K562 (cell line): ENCODE results near the gene AKAP12. TPM values are rescaled to one million over a fixed set of nuclear protein-coding genes. Genes with fewer than 3 reads are reported as not detected.

ENCODE experiments used
- ATAC-seq: fragments of 200-7000 bp; cut with Tn5 transposase; 3 replicates; pipeline ENCODE4 v1.9.1; 2020; ENCODE audit warnings: moderate library complexity
- BruUV-seq: library from RNA; stranded (reverse); fragments of 400-500 nt; replicated peaks from 2 replicates; lab custom pipeline; 2021; lab: Mats Ljungman, UMichigan
- CTCF ChIA-PET: fragments of 300-600 bp; formaldehyde crosslinking; extraction: SDS; loops from one replicate; lab custom pipeline; 2021; ENCODE audit warnings: low intra/inter-chr PET ratio; lab: Yijun Ruan, JAX
- POLR2A ChIA-PET: fragments of 300-600, 350-650 bp; sonication (Branson Sonifier 250); formaldehyde crosslinking; extraction: SDS; loops from one replicate; lab custom pipeline; 2021; ENCODE audit warnings: antibody characterized with exemption, inconsistent platforms; lab: Yijun Ruan, JAX
- DNase-seq, 4 experiments: peaks; one replicate each; pipeline versions ENCODE4 v3.0.0 to v3.0.0-alpha.2; 2011 to 2018; ENCODE audit warnings: low spot score in 3 of 4, mixed read lengths in 3 of 4; ENCODE audit errors: extremely low read depth in 1 of 4
- FAIRE-seq: peaks from 2 replicates; lab custom pipeline; 2011; peaks lifted over from hg19 to GRCh38; lab: Jason Lieb, UNC
- H2AFZ ChIP-seq: 2 replicates; pipeline ENCODE4 v1.6.0; 2011; ENCODE audit warnings: low read depth, low read length, control low read depth, inconsistent platforms
- H3K27ac ChIP-seq: fragments of 200-600 bp; 3 replicates; pipeline ENCODE4 v1.8.0; 2011; ENCODE audit warnings: low read depth, mild to moderate bottlenecking, control low read depth, inconsistent platforms, low read length, moderate library complexity, mixed read lengths; ENCODE audit errors: extremely low read depth
- H3K27me3 ChIP-seq, 2 experiments: fragments of 300-600 bp in 1 of 2; 2 replicates in 1 of 2; 3 replicates in 1 of 2; pipeline versions ENCODE4 v1.6.0 to v1.8.0; 2011; ENCODE audit warnings: inconsistent platforms in 2 of 2, low read length in 2 of 2, mild to moderate bottlenecking in 1 of 2, mixed read lengths in 1 of 2, moderate library complexity in 1 of 2; ENCODE audit not compliant: control insufficient read depth in 2 of 2, insufficient read depth in 2 of 2
- H3K36me3 ChIP-seq: fragments of 300-600 bp; 3 replicates; pipeline ENCODE4 v1.8.0; 2011; ENCODE audit warnings: mild to moderate bottlenecking, low read length, inconsistent platforms; ENCODE audit not compliant: control insufficient read depth, insufficient read depth
- H3K4me1 ChIP-seq, 2 experiments: fragments of 200-600 bp in 1 of 2; replicated peaks in 1 of 2; 2 replicates in 1 of 2; 3 replicates in 1 of 2; pipeline versions ENCODE4 v1.5.1 to v1.8.0; 2011; ENCODE audit warnings: inconsistent platforms in 2 of 2, low read length in 2 of 2, mild to moderate bottlenecking in 1 of 2, mixed read lengths in 1 of 2, moderate library complexity in 1 of 2; ENCODE audit not compliant: control insufficient read depth in 2 of 2, insufficient read depth in 2 of 2
- H3K4me2 ChIP-seq: 2 replicates; pipeline ENCODE4 v1.6.1; 2011; ENCODE audit warnings: low read length, control low read depth, inconsistent platforms, mixed read lengths; ENCODE audit not compliant: insufficient read depth
- H3K4me3 ChIP-seq: fragments of 200-600 bp; sonication (generic), shearing (Covaris generic); 2 replicates; pipeline ENCODE4 v1.5.1; 2016; ENCODE audit warnings: control low read depth, inconsistent platforms
- H3K79me2 ChIP-seq: fragments of 200-600 bp; 3 replicates; pipeline ENCODE4 v1.8.0; 2011; ENCODE audit warnings: low read length, inconsistent platforms; ENCODE audit not compliant: control insufficient read depth, insufficient read depth
- H3K9ac ChIP-seq, 2 experiments: 2 replicates each; pipeline versions ENCODE4 v1.6.0 to v1.6.1; 2011; ENCODE audit warnings: low read depth in 2 of 2, low read length in 2 of 2, control low read depth in 1 of 2, inconsistent platforms in 1 of 2, mild to moderate bottlenecking in 1 of 2, mixed read lengths in 1 of 2; ENCODE audit not compliant: insufficient read depth in 1 of 2
- H3K9me1 ChIP-seq: one replicate; pipeline ENCODE4 v1.6.0; 2011; ENCODE audit warnings: inconsistent platforms, mild to moderate bottlenecking, low read length, moderate library complexity; ENCODE audit not compliant: control insufficient read depth, insufficient read depth
- H3K9me3 ChIP-seq: replicated peaks from 2 replicates; pipeline ENCODE4 v1.5.1; 2011; ENCODE audit warnings: low read depth, low read length, inconsistent platforms; ENCODE audit not compliant: control insufficient read depth, insufficient read depth
- H4K20me1 ChIP-seq: replicated peaks from 2 replicates; pipeline ENCODE4 v1.6.1; 2011; ENCODE audit warnings: low read length, inconsistent platforms, mixed read lengths; ENCODE audit not compliant: control insufficient read depth, insufficient read depth
- ARHGAP35 ChIP-seq: fragments of 450-650 bp; IDR thresholded peaks from 2 replicates; pipeline ENCODE4 v1.6.1; 2018; ENCODE audit not compliant: partially characterized antibody
- ARID1B ChIP-seq: fragments of 450-650 bp; IDR thresholded peaks from 2 replicates; pipeline ENCODE4 v1.6.1; 2016; ENCODE audit warnings: antibody characterized with exemption, mild to moderate bottlenecking, inconsistent platforms
- EP400 ChIP-seq: fragments of 450-650 bp; IDR thresholded peaks from 2 replicates; pipeline ENCODE4 v1.6.1; 2017; ENCODE audit warnings: antibody characterized with exemption, mild to moderate bottlenecking, moderate library complexity
- KLF16 ChIP-seq: IDR thresholded peaks from 2 replicates; pipeline ENCODE4 v1.6.1; 2016; ENCODE audit warnings: antibody characterized with exemption
- MYC ChIP-seq, 2 experiments: fragments of 250-450 bp in 1 of 2; sonication (Bioruptor Pico) in 1 of 2; IDR thresholded peaks; 2 replicates each; pipeline versions ENCODE4 v1.5.1 to v1.6.1; 2012 to 2021; ENCODE audit warnings: low read depth in 2 of 2, borderline replicate concordance in 1 of 2, improper control_type of control experiment in 1 of 2, low read length in 1 of 2, mild to moderate bottlenecking in 1 of 2, moderate library complexity in 1 of 2
- NR2C1 ChIP-seq, 2 experiments: fragments of 450-650 bp; IDR thresholded peaks; 2 replicates each; pipeline ENCODE4 v1.6.1; 2017; ENCODE audit warnings: mild to moderate bottlenecking in 2 of 2, antibody characterized with exemption in 1 of 2, inconsistent platforms in 1 of 2, missing compliant biosample characterization in 1 of 2, missing genetic modification characterization in 1 of 2
- TCF3 ChIP-seq: sonication (generic); formaldehyde crosslinking; IDR thresholded peaks from 2 replicates; pipeline ENCODE4 v1.4.0; 2020; ENCODE audit warnings: mild to moderate bottlenecking, missing genetic modification reagents
- WGBS: fragments of 100-300 bp; shearing (Covaris generic); methylation state at CpG from one replicate; pipeline ENCODE4 v1.1.6; 2016; ENCODE audit warnings: low coverage, mixed read lengths; ENCODE audit not compliant: insufficient coverage; ENCODE audit errors: missing lambda C conversion rate; 5-methylcytosine and 5-hydroxymethylcytosine counted together
- in situ Hi-C: fragments of 300-500 bp; cut with MboI; formaldehyde crosslinking; loops from 4 replicates; pipeline ENCODE4 v1.15.0; 2018; ENCODE audit warnings: inconsistent platforms, mixed read lengths
- intact Hi-C: fragments of 100-400 bp; cut with micrococcal nuclease; formaldehyde crosslinking; loops from 2 replicates; pipeline ENCODE4 v1.14.2; 2022
- polyA plus RNA-seq, 8 experiments: library from polyadenylated mRNA; depleted of rRNA in 4 of 8; stranded (reverse) in 5 of 8; unstranded in 3 of 8; fragments of >200 nt; fragmentation: Nextera tagmentation in 2 of 8; fragmentation: Illumina TruSeq in 1 of 8; extraction: Ambion mirVana in 2 of 8; extraction: Trizol in 1 of 8; gene quantifications; 2 replicates each; pipeline versions ENCODE4 v1.2.1 to v1.2.3, GENCODE V29; 2011 to 2014; ENCODE audit warnings: inconsistent platforms in 1 of 8, missing spikeins in 1 of 8
- total RNA-seq, 7 experiments: library from RNA; depleted of rRNA in 6 of 7; stranded (reverse); fragments of >200 nt in 6 of 7; fragmentation: Illumina TruSeq in 2 of 7; extraction: Trizol in 2 of 7; gene quantifications; 2 replicates each; pipeline versions ENCODE4 v1.2.1 to v1.2.3, GENCODE V29; 2011 to 2021; ENCODE audit warnings: low replicate concordance in 1 of 7
- TF ChIP-seq, protein P1 (sequence below), 2 experiments: fragments of 450-650 bp; conservative IDR thresholded peaks; 2 replicates each; pipeline ENCODE4 v1.6.1; 2017; ENCODE audit warnings: mild to moderate bottlenecking in 2 of 2, moderate library complexity in 2 of 2
- TF ChIP-seq, protein P2 (sequence below): fragments of 450-650 bp; IDR thresholded peaks from 2 replicates; pipeline ENCODE4 v1.6.1; 2016
- TF ChIP-seq, protein P3 (sequence below): sonication (generic); formaldehyde crosslinking; IDR thresholded peaks from 2 replicates; pipeline ENCODE4 v1.8.1; 2022; ENCODE audit warnings: missing genetic modification reagents

AKAP12 gene
- total and polyA plus RNA-seq, 9 of the 15 experiments (the other 6 are each of a cell fraction or from before 2014, with no cell fraction given) = 0.08 to 2.0 (median 0.62) TPM

DNA sequence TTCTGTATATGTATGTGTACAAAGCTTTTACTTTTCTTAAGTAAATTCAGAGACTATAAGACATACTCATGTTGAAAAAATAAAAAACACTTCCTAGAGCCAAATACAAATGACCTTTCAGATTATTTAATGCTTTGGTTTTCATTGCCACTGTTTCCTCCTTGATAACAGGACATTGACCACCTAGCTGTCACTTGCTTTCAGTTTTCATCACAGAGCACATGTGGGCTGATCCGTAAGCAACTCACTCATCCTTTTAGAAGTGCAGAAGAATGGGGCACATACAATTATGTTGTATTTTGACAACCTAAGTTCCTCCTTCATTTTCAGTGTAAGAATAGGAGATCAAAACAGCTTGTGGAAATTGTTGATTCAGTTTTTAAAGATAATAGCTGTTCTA lies 145.4 kb downstream of the AKAP12 start:
- Histone ChIP-seq H3K4me1 (peaks cover 8 to 23% of the 10 kb centered on the region in 2 experiments; a peak in 4 of 5 replicates), H3K9ac (peak overlapping the region in 1 of 2 experiments; percentile 1; a peak in 1 of 4 replicates)
- BruUV-seq = no TSS peak
- TF ChIP-seq TCF3 (CRISPR knock-in tag) (0 out of 2 replicates have a peak, but pooled peaks have one; percentile 17), ARID1B (0 out of 2 replicates have a peak, but pooled peaks have one; percentile 12), NR2C1 (IDR thresholded peaks at IDR 0.05) (no peak), NR2C1 (tag; IDR thresholded peaks at IDR 0.05) (no peak), MYC (IDR thresholded peaks at IDR 0.05; ENCODE audit: low read depth, low read length) (peak; percentile 28; the same call in 1 of the 2 replicates), MYC (CRISPR knock-in tag; IDR thresholded peaks at IDR 0.05; ENCODE audit: borderline replicate concordance, low read depth) (no peak), ARHGAP35 (no peak), KLF16 (no peak), EP400 (peak; percentile 36)
- TF ChIP-seq, protein P1, sequence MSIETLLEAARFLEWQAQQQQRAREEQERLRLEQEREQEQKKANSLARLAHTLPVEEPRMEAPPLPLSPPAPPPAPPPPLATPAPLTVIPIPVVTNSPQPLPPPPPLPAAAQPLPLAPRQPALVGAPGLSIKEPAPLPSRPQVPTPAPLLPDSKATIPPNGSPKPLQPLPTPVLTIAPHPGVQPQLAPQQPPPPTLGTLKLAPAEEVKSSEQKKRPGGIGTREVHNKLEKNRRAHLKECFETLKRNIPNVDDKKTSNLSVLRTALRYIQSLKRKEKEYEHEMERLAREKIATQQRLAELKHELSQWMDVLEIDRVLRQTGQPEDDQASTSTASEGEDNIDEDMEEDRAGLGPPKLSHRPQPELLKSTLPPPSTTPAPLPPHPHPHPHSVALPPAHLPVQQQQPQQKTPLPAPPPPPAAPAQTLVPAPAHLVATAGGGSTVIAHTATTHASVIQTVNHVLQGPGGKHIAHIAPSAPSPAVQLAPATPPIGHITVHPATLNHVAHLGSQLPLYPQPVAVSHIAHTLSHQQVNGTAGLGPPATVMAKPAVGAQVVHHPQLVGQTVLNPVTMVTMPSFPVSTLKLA (conservative IDR thresholded peaks at IDR 0.05) = peak in 1 of 2 experiments; percentile 45; a peak in 2 of 4 replicates
- TF ChIP-seq, protein P2, sequence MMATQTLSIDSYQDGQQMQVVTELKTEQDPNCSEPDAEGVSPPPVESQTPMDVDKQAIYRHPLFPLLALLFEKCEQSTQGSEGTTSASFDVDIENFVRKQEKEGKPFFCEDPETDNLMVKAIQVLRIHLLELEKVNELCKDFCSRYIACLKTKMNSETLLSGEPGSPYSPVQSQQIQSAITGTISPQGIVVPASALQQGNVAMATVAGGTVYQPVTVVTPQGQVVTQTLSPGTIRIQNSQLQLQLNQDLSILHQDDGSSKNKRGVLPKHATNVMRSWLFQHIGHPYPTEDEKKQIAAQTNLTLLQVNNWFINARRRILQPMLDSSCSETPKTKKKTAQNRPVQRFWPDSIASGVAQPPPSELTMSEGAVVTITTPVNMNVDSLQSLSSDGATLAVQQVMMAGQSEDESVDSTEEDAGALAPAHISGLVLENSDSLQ = peak; percentile 40; the same call in 1 of the 2 replicates
- TF ChIP-seq, protein P3, sequence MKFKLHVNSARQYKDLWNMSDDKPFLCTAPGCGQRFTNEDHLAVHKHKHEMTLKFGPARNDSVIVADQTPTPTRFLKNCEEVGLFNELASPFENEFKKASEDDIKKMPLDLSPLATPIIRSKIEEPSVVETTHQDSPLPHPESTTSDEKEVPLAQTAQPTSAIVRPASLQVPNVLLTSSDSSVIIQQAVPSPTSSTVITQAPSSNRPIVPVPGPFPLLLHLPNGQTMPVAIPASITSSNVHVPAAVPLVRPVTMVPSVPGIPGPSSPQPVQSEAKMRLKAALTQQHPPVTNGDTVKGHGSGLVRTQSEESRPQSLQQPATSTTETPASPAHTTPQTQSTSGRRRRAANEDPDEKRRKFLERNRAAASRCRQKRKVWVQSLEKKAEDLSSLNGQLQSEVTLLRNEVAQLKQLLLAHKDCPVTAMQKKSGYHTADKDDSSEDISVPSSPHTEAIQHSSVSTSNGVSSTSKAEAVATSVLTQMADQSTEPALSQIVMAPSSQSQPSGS = no peak
- TF ChIP-seq, all 486 proteins: peak for 6
- Histone ChIP-seq H3K27ac (no peak overlapping the region), H2AFZ (no peak overlapping the region), H3K4me3 (no peak overlapping the region), H3K79me2 (peaks cover 65% of the 10 kb centered on the region), H3K9me3 (no peaks in the 10 kb centered on the region), H3K9me1 (no peaks in the 10 kb centered on the region), H3K4me2 (0 out of 2 replicates have a peak overlapping the region, but pooled peaks have one; percentile 22), H4K20me1 (no peaks in the 10 kb centered on the region), H3K27me3 (no peaks in the 10 kb centered on the region), H3K36me3 (peaks cover 23% of the 10 kb centered on the region)
- FAIRE-seq = no peak
- ChIA-PET CTCF (no interaction called here), POLR2A (interaction anchor here (0.7 to 1.8 kb wide), 5 partner anchors 17 to 242 kb away, joined by 3 to 9 read pairs (median 4); no protein-coding TSS in a partner anchor)
- 33% methylated on average over 1 of the region's 1 CpG for WGBS
- intact Hi-C loops = no loop called here
- peak in 2 of 4 experiments; percentile 24 to 37 for DNase-seq
- ATAC-seq = no peak
- in situ Hi-C loops = no loop called here
